Sigmoid colon (tissue), 7 donors: ENCODE data around the gene CHAT. TPM values are rescaled to one million over a fixed set of nuclear protein-coding genes. Genes with fewer than 3 reads are reported as not detected.
"Not testable (repeated sequence)": the region's sequence is repeated elsewhere in the genome, so short reads cannot be mapped to it uniquely, and the experiment has no call there.

Experiments used
- DNase-seq: peaks from one replicate; pipeline ENCODE4 v3.0.0-alpha.2; 2019
- H3K27ac ChIP-seq, 4 donors: fragments of 200-600 bp; sonication (generic); one replicate each; pipeline ENCODE4 v1.5.1; 2016 to 2019; ENCODE audit warnings: mild to moderate bottlenecking in 1 of 4
- H3K27me3 ChIP-seq, 3 donors: fragments of 200-600 bp; sonication (generic); one replicate each; pipeline ENCODE4 v1.5.1; 2019; ENCODE audit warnings: mild to moderate bottlenecking in 1 of 3
- H3K36me3 ChIP-seq, 4 donors: fragments of 200-600 bp; sonication (generic); one replicate each; pipeline ENCODE4 v1.5.1; 2016 to 2019
- H3K4me1 ChIP-seq, 4 donors: fragments of 200-600 bp; sonication (generic); one replicate each; pipeline ENCODE4 v1.5.1; 2017 to 2019
- H3K4me3 ChIP-seq, 4 donors: fragments of 200-600 bp; sonication (generic); one replicate each; pipeline ENCODE4 v1.5.1; 2017 to 2019; ENCODE audit warnings: mild to moderate bottlenecking in 2 of 4, moderate library complexity in 1 of 4
- H3K9me3 ChIP-seq, 4 donors: fragments of 200-600 bp in 3 of 4; sonication (generic) in 3 of 4; one replicate each; pipeline versions ENCODE4 v1.5.1 to v1.6.1; 2013 to 2019
- EP300 ChIP-seq, 4 donors: sonication (generic); formaldehyde crosslinking; IDR thresholded peaks; one replicate each; pipeline ENCODE4 v1.6.1; 2017; ENCODE audit warnings: antibody characterized with exemption in 4 of 4
- POLR2A ChIP-seq, 2 donors: fragments of 450-650 bp; IDR thresholded peaks; one replicate each; pipeline ENCODE4 v1.6.1; 2016; ENCODE audit warnings: antibody characterized with exemption in 2 of 2, mild to moderate bottlenecking in 2 of 2, moderate library complexity in 2 of 2
- POLR2AphosphoS5 ChIP-seq, 4 donors: sonication (generic); formaldehyde crosslinking; IDR thresholded peaks; one replicate each; pipeline ENCODE4 v1.6.1; 2017; ENCODE audit warnings: antibody characterized with exemption in 4 of 4
- WGBS, 2 donors: extraction: QIAGEN DNeasy Blood & Tissue Kit; methylation state at CpG; one replicate each; pipeline ENCODE4 v1.1.7; 2013; 5-methylcytosine and 5-hydroxymethylcytosine counted together
- intact Hi-C: fragments of 100-400 bp; cut with DNase I; formaldehyde crosslinking; loops from one replicate; pipeline ENCODE4 v1.15.1; 2023
- polyA plus RNA-seq, 3 donors: library from polyadenylated mRNA; stranded (reverse); fragments of 200-250 nt; gene quantifications; one replicate each; pipeline ENCODE4 v1.2.3, GENCODE V29; 2013
- total RNA-seq, 4 donors: library from RNA; depleted of rRNA; stranded (reverse); fragments of >200 nt; gene quantifications; one replicate each; pipeline ENCODE4 v1.1.0, GENCODE V29; 2016
- TF ChIP-seq, protein P1 (sequence below), 4 experiments: fragments of 450-650 bp in 3 of 4; fragments of 200-600 bp in 1 of 4; IDR thresholded peaks; one replicate each; pipeline ENCODE4 v1.5.1; 2016 to 2019; ENCODE audit warnings: antibody characterized with exemption in 4 of 4, mild to moderate bottlenecking in 3 of 4, moderate library complexity in 2 of 4
- donor health status: healthy with polysubstance abuse.
- donor health status: Bipolar disorder and iron deficiency.
- donor health status: healthy.

CHAT gene
- total and polyA plus RNA-seq, 7 donors: 0.41 to 0.57 TPM; not detected in 5

DNA sequence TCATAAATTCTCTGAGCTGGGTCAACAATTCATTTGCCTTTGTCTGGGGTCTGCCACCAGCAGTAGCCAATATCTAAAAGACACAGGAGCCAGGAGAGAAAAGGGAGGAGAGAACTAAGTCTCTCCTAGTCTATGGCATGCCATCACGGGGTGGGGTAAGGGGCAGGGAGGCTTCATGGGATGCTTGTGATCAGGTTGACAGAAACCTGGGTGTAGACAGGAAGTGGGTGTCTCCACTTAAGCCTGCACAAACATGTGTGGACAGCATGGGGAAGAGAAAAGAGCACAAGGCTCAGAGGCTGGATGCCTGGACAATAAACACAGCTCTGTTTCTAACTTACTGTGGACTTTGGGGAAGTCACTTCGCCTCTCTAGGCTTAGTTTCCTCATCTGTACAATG lies 54.2 kb downstream of the CHAT start:
- intact Hi-C loops: no loop called here
- TF ChIP-seq EP300 (IDR thresholded peaks at IDR 0.05): no peak
- TF ChIP-seq, protein P1, sequence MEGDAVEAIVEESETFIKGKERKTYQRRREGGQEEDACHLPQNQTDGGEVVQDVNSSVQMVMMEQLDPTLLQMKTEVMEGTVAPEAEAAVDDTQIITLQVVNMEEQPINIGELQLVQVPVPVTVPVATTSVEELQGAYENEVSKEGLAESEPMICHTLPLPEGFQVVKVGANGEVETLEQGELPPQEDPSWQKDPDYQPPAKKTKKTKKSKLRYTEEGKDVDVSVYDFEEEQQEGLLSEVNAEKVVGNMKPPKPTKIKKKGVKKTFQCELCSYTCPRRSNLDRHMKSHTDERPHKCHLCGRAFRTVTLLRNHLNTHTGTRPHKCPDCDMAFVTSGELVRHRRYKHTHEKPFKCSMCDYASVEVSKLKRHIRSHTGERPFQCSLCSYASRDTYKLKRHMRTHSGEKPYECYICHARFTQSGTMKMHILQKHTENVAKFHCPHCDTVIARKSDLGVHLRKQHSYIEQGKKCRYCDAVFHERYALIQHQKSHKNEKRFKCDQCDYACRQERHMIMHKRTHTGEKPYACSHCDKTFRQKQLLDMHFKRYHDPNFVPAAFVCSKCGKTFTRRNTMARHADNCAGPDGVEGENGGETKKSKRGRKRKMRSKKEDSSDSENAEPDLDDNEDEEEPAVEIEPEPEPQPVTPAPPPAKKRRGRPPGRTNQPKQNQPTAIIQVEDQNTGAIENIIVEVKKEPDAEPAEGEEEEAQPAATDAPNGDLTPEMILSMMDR (IDR thresholded peaks at IDR 0.05): no peak
- no peak for TF ChIP-seq POLR2A (IDR thresholded peaks at IDR 0.05)
- no peak for TF ChIP-seq POLR2AphosphoS5 (IDR thresholded peaks at IDR 0.05)
- no peak overlapping the region for H3K4me3 ChIP-seq
- peaks cover 0 to 4% (median 0%) of the 10 kb centered on the region in 4 donors for H3K9me3 ChIP-seq
- no peaks in the 10 kb centered on the region for H3K4me1 ChIP-seq
- no peaks in the 10 kb centered on the region for H3K27me3 ChIP-seq
- DNase-seq: no peak
- 45 to 69% methylated on average over 2 of the region's 2 CpGs for WGBS, 2 donors
- H3K36me3 ChIP-seq: no peaks in the 10 kb centered on the region
- no peak overlapping the region for H3K27ac ChIP-seq

DNA sequence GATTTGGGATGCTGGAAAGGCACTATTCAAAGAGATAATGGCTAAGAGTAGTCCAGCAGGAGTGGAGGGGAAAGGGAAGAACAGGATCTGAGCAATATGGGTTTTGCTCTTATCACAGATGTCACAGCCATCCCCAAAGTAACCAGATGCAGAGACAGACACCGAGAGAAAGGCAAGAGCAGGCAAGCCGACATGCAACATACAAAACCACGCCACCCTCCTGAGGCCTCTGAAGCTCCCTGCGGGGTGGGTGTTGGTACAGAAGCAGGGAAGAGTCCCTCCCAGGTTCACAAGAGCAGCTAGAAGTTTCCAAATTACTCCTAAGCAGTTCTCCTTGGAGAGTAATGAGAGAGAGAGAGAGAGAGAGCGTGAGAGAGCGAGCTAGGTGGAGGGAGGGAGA lies 54.8 kb downstream of the CHAT start:
- TF ChIP-seq POLR2A (IDR thresholded peaks at IDR 0.05): no peak
- TF ChIP-seq, protein P1 (IDR thresholded peaks at IDR 0.05): no peak
- TF ChIP-seq EP300 (IDR thresholded peaks at IDR 0.05): no peak
- TF ChIP-seq POLR2AphosphoS5 (IDR thresholded peaks at IDR 0.05): no peak
- Histone ChIP-seq H3K36me3 (no peaks in the 10 kb centered on the region), H3K27me3 (no peaks in the 10 kb centered on the region), H3K4me1 (no peaks in the 10 kb centered on the region), H3K4me3 (no peak overlapping the region), H3K27ac (no peak overlapping the region), H3K9me3 (peaks cover 0 to 4% (median 0%) of the 10 kb centered on the region in 4 donors)
- intact Hi-C loops: no loop called here
- DNase-seq: no peak
- 73 to 76% methylated on average over 6 of the region's 6 CpGs for WGBS, 2 donors

DNA sequence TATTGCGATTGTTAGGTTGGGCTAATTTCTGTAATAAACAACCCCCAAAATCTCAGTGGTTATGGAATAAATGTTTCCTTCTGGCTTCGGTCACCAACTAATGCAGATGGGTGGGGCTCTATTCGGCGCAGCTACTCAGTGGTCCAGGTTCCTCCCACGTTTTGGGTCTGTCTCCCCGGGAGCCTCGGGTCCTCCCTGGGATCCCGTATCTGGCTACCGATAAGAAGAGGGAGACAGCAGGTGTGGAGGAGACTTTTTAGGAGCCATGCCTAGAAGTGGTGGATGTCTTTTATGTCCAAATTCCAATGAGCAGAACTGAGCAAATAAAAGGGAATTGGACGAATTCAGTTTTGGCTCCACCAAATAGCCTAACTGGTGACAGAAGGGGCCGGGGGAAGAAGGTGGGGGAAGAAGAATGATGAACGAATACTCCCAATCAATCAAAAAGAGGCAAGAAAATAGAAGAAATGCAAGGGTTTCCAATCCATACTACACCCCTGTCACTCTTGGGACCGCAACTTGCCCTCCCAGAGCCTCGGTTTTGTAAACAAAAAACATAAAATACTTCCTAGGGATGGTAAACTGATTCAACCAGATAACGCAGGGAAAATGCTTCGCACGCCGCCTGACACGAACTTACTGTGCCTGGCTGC lies 65.1 kb downstream of the CHAT start:
- no peak overlapping the region for H3K4me3 ChIP-seq
- intact Hi-C loops: no loop called here
- WGBS, 2 donors: 19 to 34% methylated on average over 19 of the region's 19 CpGs

DNA sequence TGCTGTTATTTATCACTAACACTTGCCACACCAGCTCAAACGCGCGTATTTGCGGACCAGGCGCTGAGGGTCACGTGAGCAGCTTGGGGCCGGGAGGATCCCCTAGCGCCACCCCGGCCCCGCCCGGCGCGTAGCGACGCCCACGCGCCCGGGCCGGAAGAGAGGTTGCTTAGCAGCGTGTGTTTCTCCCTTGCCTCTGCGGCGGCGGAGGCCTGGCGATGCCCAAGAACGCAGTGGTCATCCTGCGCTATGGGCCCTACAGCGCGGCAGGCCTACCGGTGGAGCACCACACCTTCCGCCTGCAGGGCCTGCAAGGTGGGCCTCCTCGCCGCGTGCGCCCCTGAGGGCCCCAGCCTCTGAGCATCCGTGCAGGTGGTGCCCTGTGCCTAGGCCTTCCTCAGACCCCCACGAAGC lies 65.7 kb downstream of the CHAT start, which contains the start of gene C10orf53:
Gene C10orf53, plus strand, starts transcription at position 172 of the 414 bp plus-strand sequence. Its CDS starts 47 bp downstream, at position 219.
- intact Hi-C loops: no loop called here

More for the DNA sequence above, 65.1 kb downstream of the CHAT start:
- DNase-seq: no peak
- peaks cover 0 to 25% (median 0%) of the 10 kb centered on the region in 3 donors for H3K27me3 ChIP-seq
- peaks cover 0 to 8% (median 1%) of the 10 kb centered on the region in 4 donors for H3K9me3 ChIP-seq
- H3K27ac ChIP-seq: no peak overlapping the region
- H3K36me3 ChIP-seq: no peaks in the 10 kb centered on the region
- TF ChIP-seq POLR2AphosphoS5 (IDR thresholded peaks at IDR 0.05) (no peak), POLR2A (IDR thresholded peaks at IDR 0.05) (no peak), EP300 (IDR thresholded peaks at IDR 0.05) (no peak)
- TF ChIP-seq, protein P1 (IDR thresholded peaks at IDR 0.05): no peak
- H3K4me1 ChIP-seq: no peaks in the 10 kb centered on the region

GRCh38 chr10:49682449-49682848 lies 68.6 kb downstream of the CHAT start:
- 78 to 83% methylated on average over 5 of the region's 5 CpGs for WGBS, 2 donors
- H3K4me1 ChIP-seq, DNase-seq, H3K4me3 ChIP-seq, intact Hi-C loops, H3K9me3 ChIP-seq, H3K36me3 ChIP-seq, H3K27ac ChIP-seq: not testable (repeated sequence)
- peaks cover 0 to 25% (median 0%) of the 10 kb centered on the region in 3 donors for H3K27me3 ChIP-seq

More for the DNA sequence above, 65.7 kb downstream of the CHAT start, which contains the start of gene C10orf53:
- 9 to 19% methylated on average over 36 of the region's 36 CpGs for WGBS, 2 donors
- TF ChIP-seq, protein P1 (IDR thresholded peaks at IDR 0.05): no peak
- TF ChIP-seq EP300 (IDR thresholded peaks at IDR 0.05): no peak
- TF ChIP-seq POLR2A (IDR thresholded peaks at IDR 0.05): no peak
- no peak for TF ChIP-seq POLR2AphosphoS5 (IDR thresholded peaks at IDR 0.05)
- no peak for DNase-seq
- Histone ChIP-seq H3K9me3 (peaks cover 0 to 8% (median 1%) of the 10 kb centered on the region in 4 donors), H3K4me3 (no peak within 1 kb of the TSS), H3K27me3 (peaks cover 0 to 25% (median 0%) of the 10 kb centered on the region in 3 donors), H3K36me3 (no peaks in the 10 kb centered on the region), H3K27ac (no peak within 1 kb of the TSS), H3K4me1 (no peaks in the 10 kb centered on the region)
